Mesothelial cell of epicardium (in vitro differentiated cells): Measurements from ENCODE around the gene CACNG7. TPM values are rescaled to one million over a fixed set of nuclear protein-coding genes. Genes with fewer than 3 reads are reported as not detected.

Experiments
- DNase-seq, 2 experiments: peaks; one replicate each; pipeline ENCODE4 v3.0.0; 2021; ENCODE audit warnings: low spot score in 2 of 2; ENCODE audit not compliant: unreplicated experiment in 2 of 2
- H3K27ac Mint-ChIP-seq: 2 replicates; pipeline ENCODE4 v1.8.0; 2021; ENCODE audit warnings: mixed read lengths
- H3K27me3 Mint-ChIP-seq: 2 replicates; pipeline ENCODE4 v1.8.0; 2021; ENCODE audit warnings: low read depth, mixed read lengths
- H3K36me3 Mint-ChIP-seq: 2 replicates; pipeline ENCODE4 v1.8.0; 2021; ENCODE audit warnings: mixed read lengths
- H3K4me1 Mint-ChIP-seq: 2 replicates; pipeline ENCODE4 v1.8.0; 2021; ENCODE audit warnings: mixed read lengths
- H3K4me3 Mint-ChIP-seq: 2 replicates; pipeline ENCODE4 v1.8.0; 2021; ENCODE audit warnings: mild to moderate bottlenecking, moderate library complexity, mixed read lengths
- H3K9me3 Mint-ChIP-seq: 2 replicates; pipeline ENCODE4 v1.8.0; 2021; ENCODE audit warnings: mixed read lengths
- total RNA-seq: library from RNA; stranded (reverse); gene quantifications from 3 replicates; pipeline ENCODE4 v1.2.1, GENCODE V29; 2021
- TF ChIP-seq, protein P1 (sequence below): fragments of 200-600 bp; sonication (generic); IDR thresholded peaks from one replicate; pipeline ENCODE4 v1.5.0; 2021; ENCODE audit warnings: antibody characterized with exemption; ENCODE audit not compliant: unreplicated experiment

The CACNG7 gene
- total RNA-seq, 1 donor from 2014 or later: 0.76 TPM

DNA sequence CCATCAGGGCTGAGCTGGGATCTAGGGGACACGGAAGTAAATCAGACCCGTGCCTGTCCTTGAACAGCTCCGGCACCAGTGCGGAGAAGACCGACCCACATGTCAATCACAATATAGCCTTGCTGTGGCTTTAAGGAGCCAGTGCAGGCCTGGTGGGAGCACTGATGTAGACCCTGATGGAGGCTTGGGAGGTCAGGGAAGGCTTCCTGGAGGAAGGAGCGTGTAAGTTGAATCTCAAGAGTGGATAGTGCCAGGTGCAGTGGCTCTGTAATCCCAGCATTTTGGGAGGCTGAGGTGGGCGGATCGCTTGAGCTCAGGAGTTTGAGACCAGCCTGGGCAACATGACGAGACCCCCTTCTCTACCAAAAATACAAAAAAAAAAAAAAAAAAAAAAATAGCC lies 42.9 kb downstream of the CACNG7 start:
- H3K4me1 Mint-ChIP-seq: no peaks in the 10 kb centered on the region

DNA sequence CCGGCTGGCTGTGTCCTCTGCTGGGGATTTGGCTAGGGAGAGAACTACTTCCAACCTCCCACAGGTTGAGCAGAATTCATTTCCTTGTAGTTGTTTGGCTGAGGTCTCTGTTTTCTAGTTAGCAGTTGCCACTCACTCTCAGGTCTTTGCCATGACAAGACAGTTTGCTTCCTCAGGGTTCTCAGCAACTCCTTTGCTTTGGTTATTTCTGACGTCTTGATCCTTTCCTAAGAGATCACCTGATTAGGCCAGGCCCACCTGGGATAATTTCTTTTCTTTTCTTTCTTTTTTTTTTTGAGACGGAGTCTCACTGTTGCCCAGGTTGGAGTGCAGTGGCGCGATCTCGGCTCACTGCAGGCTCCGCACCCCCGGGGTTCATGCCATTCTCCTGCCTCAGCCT lies 44.3 kb downstream of the CACNG7 start:
- no peak overlapping the region for H3K4me3 Mint-ChIP-seq
- peaks cover 8% of the 10 kb centered on the region for H3K9me3 Mint-ChIP-seq
- H3K4me1 Mint-ChIP-seq: no peaks in the 10 kb centered on the region
- peaks cover 51% of the 10 kb centered on the region for H3K27me3 Mint-ChIP-seq
- H3K27ac Mint-ChIP-seq: no peak overlapping the region
- TF ChIP-seq, protein P1, sequence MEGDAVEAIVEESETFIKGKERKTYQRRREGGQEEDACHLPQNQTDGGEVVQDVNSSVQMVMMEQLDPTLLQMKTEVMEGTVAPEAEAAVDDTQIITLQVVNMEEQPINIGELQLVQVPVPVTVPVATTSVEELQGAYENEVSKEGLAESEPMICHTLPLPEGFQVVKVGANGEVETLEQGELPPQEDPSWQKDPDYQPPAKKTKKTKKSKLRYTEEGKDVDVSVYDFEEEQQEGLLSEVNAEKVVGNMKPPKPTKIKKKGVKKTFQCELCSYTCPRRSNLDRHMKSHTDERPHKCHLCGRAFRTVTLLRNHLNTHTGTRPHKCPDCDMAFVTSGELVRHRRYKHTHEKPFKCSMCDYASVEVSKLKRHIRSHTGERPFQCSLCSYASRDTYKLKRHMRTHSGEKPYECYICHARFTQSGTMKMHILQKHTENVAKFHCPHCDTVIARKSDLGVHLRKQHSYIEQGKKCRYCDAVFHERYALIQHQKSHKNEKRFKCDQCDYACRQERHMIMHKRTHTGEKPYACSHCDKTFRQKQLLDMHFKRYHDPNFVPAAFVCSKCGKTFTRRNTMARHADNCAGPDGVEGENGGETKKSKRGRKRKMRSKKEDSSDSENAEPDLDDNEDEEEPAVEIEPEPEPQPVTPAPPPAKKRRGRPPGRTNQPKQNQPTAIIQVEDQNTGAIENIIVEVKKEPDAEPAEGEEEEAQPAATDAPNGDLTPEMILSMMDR: no peak
- no peaks in the 10 kb centered on the region for H3K36me3 Mint-ChIP-seq
- DNase-seq: no peak

More for the DNA sequence above, 42.9 kb downstream of the CACNG7 start:
- Mint-ChIP-seq H3K36me3 (no peaks in the 10 kb centered on the region), H3K4me3 (no peak overlapping the region), H3K9me3 (peaks cover 8% of the 10 kb centered on the region), H3K27ac (no peak overlapping the region), H3K27me3 (peaks cover 46% of the 10 kb centered on the region)
- TF ChIP-seq, protein P1: no peak
- no peak for DNase-seq

DNA sequence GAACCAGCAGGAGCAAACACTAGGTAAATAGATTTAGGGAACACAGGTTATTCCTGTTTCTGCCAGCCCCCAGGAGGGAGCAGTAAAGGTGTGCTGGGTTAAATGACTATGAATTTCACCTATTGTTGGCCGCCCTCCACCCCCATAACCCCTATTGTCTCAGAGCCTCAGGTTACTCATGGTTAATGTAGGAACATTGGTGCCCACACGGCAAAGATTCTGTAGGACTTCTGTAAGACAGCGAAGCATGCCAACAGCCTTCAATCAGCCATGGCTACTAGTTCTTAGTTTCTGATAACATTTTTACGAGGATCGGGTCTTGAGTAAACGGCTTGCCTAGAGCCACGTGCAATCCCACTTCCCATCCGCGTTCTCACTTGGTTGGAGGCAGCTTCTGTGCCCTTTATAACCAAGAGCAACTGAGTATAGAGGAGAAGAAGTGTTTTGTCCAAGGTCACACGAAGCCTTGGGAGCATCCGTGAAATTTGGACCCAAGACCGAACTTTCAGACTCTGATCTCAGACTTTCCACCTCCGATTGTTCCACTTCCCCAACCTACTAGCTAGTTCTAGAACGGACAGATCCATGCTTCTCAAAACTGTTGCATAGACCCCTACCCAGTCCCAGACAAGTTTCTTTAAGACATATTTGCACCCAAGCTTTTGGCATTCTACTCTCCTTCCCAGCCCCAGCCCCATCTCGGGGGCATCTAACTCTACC lies 48.5 kb downstream of the CACNG7 start:
- H3K27ac Mint-ChIP-seq: no peak overlapping the region
- H3K4me3 Mint-ChIP-seq: no peak overlapping the region
- no peak for DNase-seq
- peaks cover 2% of the 10 kb centered on the region for H3K4me1 Mint-ChIP-seq
- H3K9me3 Mint-ChIP-seq: peaks cover 8% of the 10 kb centered on the region
- H3K36me3 Mint-ChIP-seq: no peaks in the 10 kb centered on the region
- TF ChIP-seq, protein P1: no peak
- H3K27me3 Mint-ChIP-seq: peaks cover 75% of the 10 kb centered on the region

DNA sequence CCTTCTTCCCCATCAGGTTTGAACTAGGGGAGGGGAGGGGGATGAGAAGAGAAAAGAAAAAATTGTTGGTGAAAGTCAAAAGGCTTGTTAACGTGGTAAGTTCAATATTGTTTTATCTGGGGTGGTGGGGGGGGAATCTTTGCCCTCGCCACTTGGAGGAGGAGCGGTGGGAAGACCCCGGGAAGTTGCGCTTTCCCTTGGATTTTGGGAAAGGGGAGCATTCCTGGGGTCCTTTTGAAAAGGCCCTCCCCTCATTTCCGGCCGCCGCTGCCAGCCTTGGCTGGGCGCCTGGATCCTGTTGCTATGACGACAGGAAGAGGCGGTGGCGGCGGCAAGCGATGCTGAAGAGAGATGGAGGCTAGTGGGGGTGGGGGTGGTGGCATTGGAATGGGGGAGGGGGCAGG lies 49.1 kb downstream of the CACNG7 start:
- Mint-ChIP-seq H3K4me1 (peaks cover 2% of the 10 kb centered on the region), H3K27ac (no peak overlapping the region), H3K27me3 (peaks cover 77% of the 10 kb centered on the region), H3K9me3 (peaks cover 8% of the 10 kb centered on the region), H3K36me3 (no peaks in the 10 kb centered on the region), H3K4me3 (no peak overlapping the region)
- no peak for DNase-seq
- TF ChIP-seq, protein P1: no peak

DNA sequence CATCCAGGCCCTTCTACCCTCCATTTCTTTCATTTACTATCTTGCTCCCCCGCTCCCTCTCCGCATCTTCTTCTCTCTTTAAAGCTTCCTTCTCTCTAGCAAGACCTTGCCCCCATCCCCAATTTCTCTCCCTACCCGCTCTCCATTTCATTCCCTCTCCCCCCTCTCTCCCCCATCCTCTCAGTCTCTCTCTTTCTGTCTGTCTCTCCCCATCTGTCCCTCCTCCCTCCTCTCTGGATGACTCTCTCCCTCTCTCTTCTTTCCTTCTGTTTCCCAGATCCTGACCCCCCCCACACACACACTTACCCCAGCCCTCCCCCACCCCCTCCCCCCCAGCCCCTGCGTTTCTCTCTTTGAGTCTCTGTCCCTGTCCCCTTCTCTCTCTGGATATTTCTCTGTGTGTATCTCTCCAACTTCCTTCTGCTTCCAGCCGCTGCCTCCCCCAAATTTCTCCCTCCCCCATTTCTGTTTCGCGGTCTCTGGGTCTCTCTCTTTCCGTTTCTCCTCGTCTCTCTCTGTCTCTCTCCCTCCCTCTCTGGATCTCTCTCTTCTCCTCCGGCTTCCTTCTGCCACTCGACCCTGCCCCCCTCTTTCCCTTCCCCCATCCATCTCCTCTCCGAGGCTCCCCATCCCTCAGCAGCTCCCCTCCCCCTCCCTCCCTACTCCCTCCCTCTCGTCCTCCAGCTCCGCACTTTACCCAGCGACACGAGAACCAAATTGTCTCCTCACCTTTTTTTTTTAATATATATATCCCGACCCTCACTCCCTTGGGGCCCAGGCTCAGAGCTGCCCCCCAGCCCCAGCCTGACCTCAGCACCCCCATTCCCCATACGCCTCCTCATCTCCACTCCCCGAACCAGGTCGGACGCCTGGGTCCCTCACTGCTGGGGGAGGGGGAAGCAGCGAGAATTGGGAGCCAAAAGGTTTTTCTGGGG lies 50.0 kb downstream of the CACNG7 start:
- Mint-ChIP-seq H3K27ac (no peak overlapping the region), H3K27me3 (peaks cover 86% of the 10 kb centered on the region), H3K36me3 (no peaks in the 10 kb centered on the region), H3K9me3 (peaks cover 8% of the 10 kb centered on the region), H3K4me3 (no peak overlapping the region), H3K4me1 (peaks cover 5% of the 10 kb centered on the region)
- no peak for DNase-seq
- TF ChIP-seq, protein P1: no peak
